Measurements from ENCODE around the gene RBM14.
"Not testable (repeated sequence)": the region's sequence is repeated elsewhere in the genome, so short reads cannot be mapped to it uniquely, and the experiment has no call there.

Gene RBM14

DNA sequence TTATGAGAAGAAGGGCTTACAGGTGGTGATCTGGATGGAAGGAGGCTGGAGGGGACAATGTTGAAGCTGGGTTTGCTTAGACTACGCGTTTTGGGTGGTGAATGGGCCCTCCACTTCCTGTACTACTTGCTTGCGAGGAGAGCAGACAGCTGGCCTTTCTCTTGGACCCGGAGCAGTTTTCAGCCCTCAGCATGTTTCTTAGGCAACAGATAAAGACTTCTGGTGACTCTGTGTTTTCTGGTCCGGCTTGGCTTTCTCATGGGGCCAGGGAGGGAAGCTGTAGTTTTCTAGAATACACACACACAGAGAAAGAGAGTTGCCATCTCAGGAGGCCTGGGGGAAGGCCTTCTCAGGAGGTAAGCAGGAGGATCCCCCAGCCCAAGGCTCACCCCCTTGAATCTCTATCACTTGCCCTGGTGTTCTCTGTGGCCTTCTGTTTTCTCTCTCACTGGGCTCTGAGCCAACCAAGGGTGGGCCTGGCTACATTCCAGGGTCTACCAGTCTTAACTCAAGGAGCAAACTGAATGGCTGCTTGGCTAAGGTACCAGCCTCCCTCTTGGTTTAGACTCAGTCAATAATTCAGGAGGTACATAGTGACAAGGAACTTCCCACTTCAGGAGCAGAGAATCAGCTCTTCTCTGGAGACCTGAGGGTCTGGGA is 21.1 kb upstream of the RBM14 start:
- DNase-seq (ENCODE audit: low read depth in 2 of 2) = no peak

DNA sequence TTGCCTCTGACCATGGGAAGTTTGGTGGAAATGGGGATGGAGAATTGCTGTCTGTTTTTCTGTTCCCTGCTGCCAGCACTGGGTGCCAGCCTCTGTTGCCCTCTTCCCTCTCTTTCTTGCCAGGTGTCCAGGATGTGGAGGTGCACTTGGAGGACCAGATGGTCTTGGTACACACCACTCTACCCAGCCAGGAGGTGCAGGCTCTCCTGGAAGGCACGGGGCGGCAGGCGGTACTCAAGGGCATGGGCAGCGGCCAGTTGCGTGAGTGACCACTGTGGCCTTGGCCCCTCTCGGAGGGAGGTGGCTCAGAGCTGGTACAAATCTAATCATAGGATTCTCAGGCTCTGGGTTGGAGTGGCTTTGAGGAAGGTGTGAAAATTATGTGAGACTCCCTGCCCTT is 17.4 kb upstream of the RBM14 start:
- no peak for DNase-seq (ENCODE audit: low read depth in 2 of 2)

DNA sequence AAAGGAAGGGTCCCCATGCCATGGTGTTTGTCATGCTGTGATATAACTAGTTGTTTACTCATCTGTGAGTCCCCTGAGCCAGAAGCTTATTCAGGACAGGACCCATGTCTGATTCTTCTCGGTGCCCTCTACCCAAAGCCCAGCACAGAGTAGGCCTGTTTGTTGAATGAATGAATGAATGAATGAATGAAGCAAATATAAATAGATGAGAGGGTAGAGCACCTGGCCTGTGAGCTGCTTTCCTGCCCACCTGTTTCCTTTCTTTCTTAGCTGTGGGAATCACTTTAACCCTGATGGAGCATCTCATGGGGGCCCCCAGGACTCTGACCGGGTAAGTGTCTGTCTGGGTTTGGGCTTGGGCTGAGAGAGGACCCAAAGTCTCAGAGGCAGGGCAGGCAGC is 16.2 kb upstream of the RBM14 start:
- no peak for DNase-seq (ENCODE audit: low read depth in 2 of 2)

DNA sequence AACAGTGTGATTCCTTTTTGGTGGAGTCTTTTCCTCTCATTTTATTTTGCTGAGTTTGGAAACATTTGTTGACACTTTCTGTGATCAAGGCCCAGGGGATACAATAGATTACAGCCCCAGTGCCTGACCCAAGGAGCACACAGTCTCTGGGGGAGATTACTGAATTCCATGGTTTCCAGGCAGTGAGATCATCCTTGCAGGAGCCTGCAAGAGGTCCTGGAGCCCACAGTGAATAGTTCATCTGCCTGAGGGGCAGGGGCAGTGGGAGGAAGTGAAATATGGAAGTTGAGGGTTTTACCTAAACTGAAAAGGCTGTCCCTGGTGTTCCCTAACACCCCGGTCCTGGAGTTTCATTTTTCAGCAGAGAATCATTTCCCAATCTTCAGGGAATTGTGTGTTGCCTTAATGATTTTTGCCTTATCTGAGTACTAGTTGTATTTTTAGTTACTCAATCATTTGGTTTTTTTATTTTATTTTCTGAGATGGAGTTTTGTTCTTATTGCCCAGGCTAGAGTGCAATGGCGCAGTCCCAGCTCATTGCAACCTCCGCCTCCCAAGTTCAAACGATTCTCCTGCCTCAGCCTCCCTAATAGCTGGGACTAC is 15.7 kb upstream of the RBM14 start:
- DNase-seq (ENCODE audit: low read depth in 2 of 2) = no peak

DNA sequence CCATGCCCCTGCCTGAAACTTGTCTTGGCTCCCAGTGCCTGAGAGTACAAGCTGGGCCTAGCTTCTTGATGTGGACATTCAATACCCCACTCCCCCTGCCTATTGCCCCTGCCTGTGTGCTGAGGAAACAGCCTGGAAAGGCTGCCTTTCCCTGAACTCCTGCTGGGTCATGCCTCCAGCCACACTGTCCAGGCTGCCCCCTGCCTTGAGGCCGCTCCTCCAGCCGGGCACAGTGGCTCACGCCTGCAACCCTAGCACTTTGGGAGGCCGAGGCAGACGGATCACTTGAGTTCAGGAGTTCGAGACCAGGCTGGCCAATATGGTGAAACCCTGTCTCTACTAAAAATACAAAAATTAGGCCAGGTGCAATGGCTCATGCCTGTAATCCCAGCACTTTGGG is 13.4 kb upstream of the RBM14 start:
- no peak for DNase-seq (ENCODE audit: low read depth in 2 of 2)

DNA sequence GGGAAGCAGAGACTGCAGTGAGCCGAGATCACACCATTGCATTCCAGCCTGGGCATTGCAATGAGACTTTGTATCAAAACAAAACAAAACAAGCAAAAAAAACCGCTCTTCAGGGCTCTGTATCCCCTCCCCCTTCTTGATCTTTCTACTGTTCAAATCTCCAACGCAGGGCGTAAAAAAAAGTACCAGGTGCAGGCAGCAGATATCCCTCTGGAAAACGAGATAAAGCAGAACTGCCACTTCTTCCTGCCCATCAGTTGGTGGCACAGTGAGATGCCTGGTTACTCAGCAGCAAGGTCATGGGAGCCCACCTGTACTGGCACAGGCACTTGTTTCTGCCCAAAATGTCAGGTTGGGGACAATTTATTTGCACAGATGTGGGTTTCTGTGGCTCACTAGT is 12.3 kb upstream of the RBM14 start:
- no peak for DNase-seq (ENCODE audit: low read depth in 2 of 2)

DNA sequence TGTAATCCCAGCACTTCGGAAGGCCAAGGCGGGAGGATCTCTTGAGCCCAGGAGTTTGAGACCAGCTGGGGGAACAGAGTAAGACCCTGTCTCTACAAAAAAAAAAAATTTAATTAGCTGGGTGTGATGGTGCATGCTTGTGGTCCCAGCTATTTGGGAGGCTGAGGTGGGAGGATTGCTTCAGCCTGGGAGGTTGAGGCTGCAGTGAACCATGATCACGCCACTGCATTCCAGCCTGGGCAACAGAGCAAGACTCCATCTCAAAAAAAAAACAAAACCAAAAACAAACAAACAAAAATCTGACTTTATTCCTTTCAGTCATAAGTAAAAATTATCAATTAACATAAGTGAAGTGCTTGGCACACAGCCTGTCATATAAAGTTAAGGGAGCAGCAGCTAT is 9.8 kb upstream of the RBM14 start:
- DNase-seq (ENCODE audit: low read depth in 2 of 2) = not testable (repeated sequence)

DNA sequence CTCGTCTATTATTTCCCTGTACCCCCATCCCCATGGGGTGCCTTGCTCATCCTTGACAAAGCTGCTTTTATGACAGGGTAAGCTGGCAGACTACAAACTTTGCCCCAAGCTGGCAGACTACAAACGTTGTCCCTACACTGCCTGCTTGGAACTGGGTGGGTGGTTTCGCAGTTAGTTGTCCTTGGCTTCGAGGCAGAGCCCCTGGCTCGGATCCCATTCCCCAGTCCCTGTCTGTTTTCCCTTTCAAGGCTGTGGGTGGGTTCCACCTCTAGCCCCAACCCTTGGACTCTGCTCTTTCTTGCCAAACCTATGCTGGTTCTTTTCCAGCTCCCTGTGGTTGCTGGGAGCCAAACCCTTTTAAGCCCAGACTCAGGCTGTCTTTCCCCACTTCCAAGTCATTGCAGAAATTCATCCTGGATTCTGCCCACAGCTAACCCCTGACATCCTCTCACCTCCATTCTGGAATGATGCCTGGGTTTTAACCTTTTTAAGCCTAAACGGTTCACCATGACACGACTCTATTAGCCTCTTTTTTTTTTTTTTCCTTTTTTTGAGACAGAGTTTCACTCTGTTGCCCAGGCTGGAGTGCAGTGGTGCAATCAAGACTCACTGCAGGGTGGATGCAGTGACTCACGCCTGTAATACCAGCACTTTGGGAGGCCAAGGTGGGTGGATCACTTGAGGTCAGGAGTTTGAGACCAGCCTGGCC is 9.2 kb upstream of the RBM14 start:
- no peak for DNase-seq (ENCODE audit: low read depth in 2 of 2)

DNA sequence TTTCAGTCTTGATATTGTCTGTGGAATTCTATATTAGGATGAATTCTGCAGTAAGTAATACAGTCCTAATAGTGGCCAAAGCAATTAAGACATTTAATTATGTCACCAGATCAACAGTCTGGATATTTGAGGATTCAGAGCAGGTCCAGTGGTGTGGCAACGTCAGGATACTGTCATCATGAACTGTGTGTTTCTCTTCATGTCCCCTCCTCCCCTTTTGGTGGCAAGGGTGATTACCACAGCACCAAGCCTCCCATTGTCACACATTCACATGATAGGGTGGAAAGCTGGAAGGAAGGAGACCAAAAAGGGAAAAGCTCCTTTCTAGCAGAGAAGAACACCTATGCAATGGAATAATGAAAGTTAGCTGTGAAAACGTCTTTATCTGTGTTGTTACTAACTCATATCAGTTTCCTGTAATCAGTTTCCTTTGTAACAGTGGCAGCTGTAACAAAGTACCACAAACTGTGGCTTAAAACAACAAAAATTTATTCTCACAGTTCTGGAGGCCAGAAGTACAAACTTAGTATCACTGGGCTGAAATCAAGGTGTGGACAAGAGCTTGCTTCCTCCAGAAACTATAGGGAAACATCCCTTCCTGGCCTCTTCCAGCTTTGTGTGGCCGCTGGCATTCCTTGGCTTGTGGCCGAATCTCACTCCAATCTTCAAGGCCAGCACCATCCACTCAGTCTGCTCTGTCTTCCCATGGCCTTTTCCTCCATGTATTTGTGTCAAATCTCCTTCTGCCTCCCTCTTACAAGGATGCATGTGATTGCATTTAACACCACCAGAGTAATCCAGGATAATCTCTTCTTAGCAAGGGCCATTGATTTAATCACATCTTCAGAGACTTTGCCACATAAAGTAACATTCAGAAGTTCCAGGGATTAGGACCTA is 6.5 kb upstream of the RBM14 start:
- DNase-seq (ENCODE audit: low read depth in 2 of 2) = no peak

DNA sequence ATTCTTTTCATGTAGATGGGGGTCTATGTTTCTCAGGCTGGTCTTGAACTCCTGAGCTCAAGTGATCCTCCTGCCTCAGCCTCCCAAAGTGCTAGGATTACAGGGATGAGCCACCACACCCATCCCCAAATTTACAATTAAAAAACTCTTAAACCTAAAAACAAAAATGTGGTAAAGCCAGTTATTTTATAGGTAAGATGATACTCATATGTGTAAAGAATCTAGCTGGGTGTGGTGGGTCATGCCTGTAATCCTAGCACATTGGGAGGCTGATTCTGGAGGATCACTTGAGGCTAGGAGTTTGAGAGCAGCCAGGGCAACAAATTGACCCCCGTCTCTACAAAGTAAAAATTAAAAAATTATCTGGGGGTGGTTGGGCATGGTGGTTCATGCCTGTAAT is 4.0 kb upstream of the RBM14 start:
- DNase-seq (ENCODE audit: low read depth in 2 of 2) = no peak

DNA sequence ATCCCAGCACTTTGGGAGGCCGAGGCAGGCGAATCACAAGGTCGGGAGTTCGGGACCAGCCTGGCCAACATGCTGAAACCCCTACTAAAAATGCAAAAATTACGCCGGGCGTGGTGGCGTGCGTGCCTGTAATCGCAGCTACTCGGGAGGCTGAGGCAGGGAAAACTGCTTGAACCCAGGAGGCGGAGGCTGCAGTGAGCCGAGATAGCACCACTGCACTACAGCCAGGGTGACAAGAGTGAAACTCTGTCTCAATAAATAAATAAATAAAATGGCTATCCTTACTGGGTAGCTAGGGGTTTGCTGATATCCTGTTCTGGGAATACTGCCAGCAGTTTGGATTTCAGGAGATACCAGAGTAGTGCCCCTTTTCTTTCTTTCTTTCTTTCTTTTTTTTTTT is 2.4 kb upstream of the RBM14 start:
- no peak for DNase-seq (ENCODE audit: low read depth in 2 of 2)

DNA sequence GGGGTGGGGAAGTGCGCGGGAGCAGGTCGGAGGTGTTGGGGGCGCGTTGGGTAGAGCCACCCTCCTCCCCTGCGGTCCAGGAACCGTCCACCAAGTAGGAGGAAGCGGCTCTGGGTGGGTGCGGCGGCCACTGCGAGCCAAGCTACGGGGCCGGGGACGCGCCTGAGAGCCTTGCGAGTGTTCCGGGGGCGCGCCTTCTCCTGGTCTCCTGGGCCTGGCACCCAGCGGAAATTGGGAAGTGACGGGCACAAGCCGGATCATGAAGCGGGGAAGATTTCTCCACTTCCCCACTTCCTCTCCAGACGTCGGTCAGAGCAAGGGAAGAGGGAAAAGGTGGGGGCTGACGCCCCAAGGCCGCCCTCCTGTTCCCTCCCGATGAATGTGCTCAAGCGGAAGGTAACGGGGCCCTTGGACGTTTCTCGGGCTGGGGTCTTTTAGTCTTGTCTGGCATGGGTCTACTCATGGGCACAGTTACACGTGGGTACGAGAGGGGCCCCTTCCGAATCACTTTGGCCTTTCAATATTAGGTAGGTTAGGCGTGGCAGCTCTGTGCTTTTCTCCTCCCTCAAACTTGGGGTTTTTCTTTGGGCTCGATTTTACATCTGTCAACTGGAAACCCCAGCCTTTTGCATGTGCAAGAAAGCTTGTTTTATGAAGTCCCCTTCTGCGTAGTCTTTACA is 865 bp downstream of the RBM14 start:
- no peak for DNase-seq (ENCODE audit: low read depth in 2 of 2)

DNA sequence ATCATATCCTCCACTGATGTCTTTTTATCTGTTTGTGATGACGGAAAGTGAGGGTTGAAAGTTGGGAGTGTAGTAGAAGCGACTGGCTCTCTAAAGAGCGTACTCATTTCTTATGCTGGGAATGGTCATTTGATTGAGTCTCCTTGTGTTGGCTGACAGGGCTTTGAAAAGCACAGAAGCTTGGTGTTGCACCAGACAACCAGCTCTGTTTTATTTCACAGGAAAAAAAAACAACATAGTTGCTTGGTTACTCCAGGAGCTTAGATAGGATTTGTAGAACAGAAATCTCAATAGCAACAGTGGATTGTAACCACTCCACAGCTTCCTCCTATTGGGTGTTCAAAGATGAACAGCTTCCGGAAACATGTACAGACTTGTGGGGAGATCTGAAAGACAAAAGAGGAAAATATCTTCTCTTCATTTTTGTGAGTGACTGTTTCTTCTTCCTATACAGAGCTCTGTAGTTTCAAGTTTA is 2.7 kb downstream of the RBM14 start:
- DNase-seq (ENCODE audit: low read depth in 2 of 2) = no peak

DNA sequence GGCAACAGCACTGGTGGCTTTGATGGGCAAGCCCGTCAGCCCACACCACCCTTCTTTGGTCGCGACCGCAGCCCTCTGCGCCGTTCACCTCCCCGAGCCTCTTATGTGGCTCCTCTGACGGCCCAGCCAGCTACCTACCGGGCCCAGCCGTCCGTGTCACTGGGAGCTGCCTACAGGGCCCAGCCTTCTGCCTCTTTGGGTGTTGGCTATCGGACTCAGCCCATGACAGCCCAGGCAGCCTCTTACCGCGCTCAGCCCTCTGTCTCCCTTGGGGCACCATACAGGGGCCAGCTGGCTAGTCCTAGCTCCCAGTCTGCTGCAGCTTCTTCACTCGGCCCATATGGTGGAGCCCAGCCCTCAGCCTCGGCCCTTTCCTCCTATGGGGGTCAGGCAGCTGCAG is 8.0 kb downstream of the RBM14 start:
- no peak for DNase-seq (ENCODE audit: low read depth in 2 of 2)

DNA sequence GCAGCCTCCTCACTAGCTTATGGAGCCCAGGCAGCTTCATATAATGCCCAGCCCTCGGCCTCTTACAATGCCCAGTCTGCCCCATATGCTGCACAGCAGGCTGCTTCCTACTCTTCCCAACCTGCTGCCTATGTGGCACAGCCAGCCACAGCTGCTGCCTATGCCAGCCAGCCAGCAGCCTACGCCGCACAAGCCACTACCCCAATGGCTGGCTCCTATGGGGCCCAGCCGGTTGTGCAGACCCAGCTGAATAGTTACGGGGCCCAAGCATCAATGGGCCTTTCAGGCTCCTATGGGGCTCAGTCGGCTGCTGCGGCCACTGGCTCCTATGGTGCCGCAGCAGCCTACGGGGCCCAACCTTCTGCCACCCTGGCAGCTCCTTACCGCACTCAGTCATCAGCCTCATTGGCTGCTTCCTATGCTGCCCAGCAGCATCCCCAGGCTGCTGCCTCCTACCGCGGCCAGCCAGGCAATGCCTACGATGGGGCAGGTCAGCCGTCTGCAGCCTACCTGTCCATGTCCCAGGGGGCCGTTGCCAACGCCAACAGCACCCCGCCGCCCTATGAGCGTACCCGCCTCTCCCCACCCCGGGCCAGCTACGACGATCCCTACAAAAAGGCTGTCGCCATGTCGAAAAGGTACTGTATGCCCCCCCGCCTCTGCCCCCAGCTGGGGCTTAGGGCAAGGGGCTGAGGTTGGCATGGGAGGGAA is 8.8 kb downstream of the RBM14 start:
- no peak for DNase-seq (ENCODE audit: low read depth in 2 of 2)

DNA sequence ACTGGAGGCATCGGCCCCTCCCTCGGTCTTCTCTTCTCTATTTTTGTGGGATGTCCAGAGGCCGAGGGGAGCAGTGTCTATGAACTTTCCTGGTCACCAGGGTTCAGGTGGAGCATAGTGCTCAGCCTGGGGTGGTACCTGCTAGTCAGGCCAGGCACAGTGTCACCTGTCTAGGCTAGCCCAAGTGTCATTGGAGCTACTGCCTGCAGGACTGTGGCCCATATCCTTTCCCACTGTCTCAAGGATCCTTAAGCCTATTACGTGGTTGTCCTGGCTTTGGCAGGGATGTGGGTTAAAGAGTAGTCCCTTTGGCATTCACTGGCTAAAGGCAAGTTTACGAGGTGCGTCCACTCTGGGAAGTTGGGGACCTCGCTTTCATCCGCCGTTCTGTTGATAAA is 9.3 kb downstream of the RBM14 start:
- DNase-seq (ENCODE audit: low read depth in 2 of 2) = no peak

DNA sequence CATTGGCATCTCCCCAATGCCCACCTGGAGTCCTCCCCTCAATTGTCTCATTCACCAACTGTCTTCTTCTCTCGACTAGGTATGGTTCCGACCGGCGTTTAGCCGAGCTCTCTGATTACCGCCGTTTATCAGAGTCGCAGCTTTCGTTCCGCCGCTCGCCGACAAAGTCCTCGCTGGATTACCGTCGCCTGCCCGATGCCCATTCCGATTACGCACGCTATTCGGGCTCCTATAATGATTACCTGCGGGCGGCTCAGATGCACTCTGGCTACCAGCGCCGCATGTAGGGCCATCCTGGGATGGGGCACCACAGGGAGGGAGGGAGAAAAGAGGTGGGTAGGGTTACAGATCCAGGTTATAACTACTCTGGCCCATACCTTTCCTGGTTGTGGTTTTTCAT is 10.0 kb downstream of the RBM14 start:
- DNase-seq (ENCODE audit: low read depth in 2 of 2) = no peak

DNA sequence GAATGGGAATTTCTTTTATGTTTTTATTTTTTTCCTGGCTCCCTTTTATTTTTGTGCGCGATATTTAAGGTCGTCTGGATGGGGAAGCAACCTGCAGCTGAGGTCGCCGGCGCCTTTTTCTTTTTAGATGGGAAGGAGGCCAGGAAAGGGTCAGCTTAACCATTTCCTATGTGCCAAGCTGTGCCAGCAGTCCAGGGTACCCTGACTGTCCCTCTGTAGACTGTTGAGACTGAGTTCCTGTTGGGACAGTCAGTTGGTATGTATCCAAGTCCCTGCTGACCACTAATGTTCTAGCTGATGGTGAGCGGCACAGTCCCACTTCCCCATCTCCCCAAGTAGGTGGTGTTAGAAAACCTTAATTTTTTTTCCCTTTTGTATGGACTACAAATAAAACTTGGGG is 10.5 kb downstream of the RBM14 start:
- no peak for DNase-seq (ENCODE audit: low read depth in 2 of 2)

DNA sequence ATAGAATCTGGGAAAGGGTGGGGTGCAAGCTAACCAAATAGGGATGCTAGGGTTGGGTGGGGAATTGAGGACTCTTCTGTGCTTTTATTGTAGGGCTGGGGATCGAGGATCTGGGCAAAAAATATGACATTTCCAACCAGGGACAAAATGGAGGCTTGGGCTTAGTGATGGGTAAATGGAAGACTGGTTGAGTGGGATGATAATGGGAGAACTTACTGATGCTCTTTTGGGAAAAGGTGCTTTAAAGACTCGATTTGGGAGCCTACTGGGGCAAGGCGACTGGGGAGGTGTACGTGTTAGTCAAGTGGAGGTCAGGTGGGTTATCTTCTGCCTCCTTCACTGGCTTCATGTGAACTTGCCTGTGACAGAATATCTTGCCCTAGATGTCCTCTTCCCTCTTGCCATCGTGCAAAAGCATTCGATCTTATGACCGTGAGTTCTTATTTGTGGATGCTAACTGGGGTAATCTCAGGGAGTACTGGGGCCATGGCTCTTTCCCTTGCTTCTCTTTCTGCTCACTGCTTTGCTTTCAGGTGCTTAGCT is 11.7 kb downstream of the RBM14 start:
- no peak for DNase-seq (ENCODE audit: low read depth in 2 of 2)

DNA sequence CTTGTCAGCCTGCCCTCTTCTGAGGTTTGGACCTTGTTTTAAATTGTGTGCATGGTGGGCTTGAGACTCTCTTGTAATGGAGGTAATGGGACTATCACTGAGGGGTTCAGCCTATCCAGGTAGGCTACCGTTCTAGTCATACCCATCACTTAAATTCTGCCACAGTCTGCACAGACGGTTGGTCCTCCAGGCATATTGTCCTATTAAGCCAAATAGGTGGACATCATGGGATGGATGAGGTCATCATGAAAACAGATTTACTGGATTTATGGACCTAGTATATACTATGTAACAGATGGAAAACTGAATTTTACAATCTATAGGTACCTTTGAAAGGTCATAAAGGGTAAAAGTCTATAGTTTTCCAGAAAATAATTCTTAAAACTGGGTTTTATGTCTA is 12.9 kb downstream of the RBM14 start:
- no peak for DNase-seq (ENCODE audit: low read depth in 2 of 2)

DNA sequence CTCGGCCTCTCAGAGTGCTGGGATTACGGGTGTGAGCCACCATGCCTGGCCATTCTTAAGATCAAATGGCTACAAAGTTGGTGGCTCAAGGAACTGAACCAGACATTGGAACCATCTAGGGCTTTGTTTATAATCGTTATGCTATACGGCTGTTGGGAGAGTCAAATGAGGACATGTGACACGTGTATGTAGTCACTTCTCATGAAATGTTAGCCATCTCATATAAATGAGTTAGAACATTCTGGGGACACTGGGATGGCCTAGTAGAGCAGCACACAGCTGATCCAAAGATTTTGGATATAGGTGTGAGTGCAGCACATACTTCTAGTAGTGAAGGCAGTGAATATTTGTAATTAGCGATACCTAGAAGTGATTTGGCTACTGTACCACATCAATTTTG is 15.5 kb downstream of the RBM14 start:
- DNase-seq (ENCODE audit: low read depth in 2 of 2) = no peak
